Measurements from ENCODE around the gene IER5L. TPM values are rescaled to one million over a fixed set of nuclear protein-coding genes. Genes with fewer than 3 reads are reported as not detected.

IER5L gene
- total RNA-seq, 1 experiment from 2014 or later = 4.6 TPM

GRCh38 chr9:129156163-129156562 lies 21.9 kb downstream of the IER5L start (continued):
- TF ChIP-seq PRDM15 (CRISPR knock-in tag; IDR thresholded peaks at IDR 0.05) = no peak

- Mint-ChIP-seq H3K36me3 (peaks cover 9% of the 10 kb centered on the region), H3K4me1 (peaks cover 2% of the 10 kb centered on the region; the same call in 1 of the 2 replicates), H3K27ac (no peak overlapping the region)
These were observed 23.1 kb downstream of the IER5L start for GRCh38 chr9:129154866-129155477.

DNA sequence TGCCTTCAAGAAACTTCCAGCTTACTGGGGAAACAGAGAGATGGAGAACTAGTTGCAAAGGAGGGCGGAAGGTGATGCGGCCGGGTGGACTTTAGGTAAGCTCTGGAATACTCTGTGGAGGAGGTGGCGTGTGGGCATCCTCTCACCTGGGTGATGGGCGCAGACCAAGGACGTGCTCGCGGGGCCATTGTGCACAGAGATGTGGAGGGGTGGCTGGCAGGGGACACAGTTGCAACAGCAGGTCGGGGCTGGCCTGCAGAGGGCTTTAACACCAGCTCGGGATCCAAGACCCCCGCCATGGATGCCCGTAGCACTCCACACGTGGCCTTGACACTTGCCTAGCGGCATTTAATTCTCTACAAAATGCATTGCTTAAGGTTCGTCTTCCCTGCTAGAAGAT lies 26.6 kb downstream of the IER5L start:
- H3K4me1 Mint-ChIP-seq = peaks cover 9% of the 10 kb centered on the region
- no peaks in the 10 kb centered on the region for H3K9me3 Mint-ChIP-seq
- H3K4me3 Mint-ChIP-seq = no peak overlapping the region
- H3K27me3 Mint-ChIP-seq (ENCODE audit: low read depth) = no peaks in the 10 kb centered on the region
- H3K27ac Mint-ChIP-seq = peak overlapping the region; percentile 51; the same call in 1 of the 2 replicates
- ChIA-PET CTCF (interaction anchor here (1.2 to 2.0 kb wide), 4 partner anchors 8 to 23 kb away, joined by 4 to 12 read pairs (median 4); no protein-coding TSS in a partner anchor), POLR2A (no interaction called here)
- ATAC-seq = no peak
- peaks cover 9% of the 10 kb centered on the region; the same call in 1 of the 2 replicates for H3K36me3 Mint-ChIP-seq
- DNase-seq (ENCODE audit: low spot score) = no peak
- TF ChIP-seq FOXP1 (CRISPR knock-in tag; IDR thresholded peaks at IDR 0.05; ENCODE audit: borderline replicate concordance) (no peak), NFE2L1 (CRISPR knock-in tag; IDR thresholded peaks at IDR 0.05) (no peak), GRHL2 (CRISPR knock-in tag; IDR thresholded peaks at IDR 0.05; ENCODE audit: insufficient replicate concordance, severe bottlenecking) (no peak), CREM (CRISPR knock-in tag; IDR thresholded peaks at IDR 0.05) (no peak), CDX4 (CRISPR knock-in tag; IDR thresholded peaks at IDR 0.05; ENCODE audit: borderline replicate concordance) (no peak), NR2C2 (CRISPR knock-in tag; IDR thresholded peaks at IDR 0.05) (no peak), RELA (CRISPR knock-in tag; IDR thresholded peaks at IDR 0.05; ENCODE audit: borderline replicate concordance) (no peak), OVOL2 (CRISPR knock-in tag; IDR thresholded peaks at IDR 0.05; ENCODE audit: borderline replicate concordance) (no peak), ZBTB43 (CRISPR knock-in tag; IDR thresholded peaks at IDR 0.05) (no peak), MLX (CRISPR knock-in tag; IDR thresholded peaks at IDR 0.05) (no peak)
- TF ChIP-seq, protein P1, sequence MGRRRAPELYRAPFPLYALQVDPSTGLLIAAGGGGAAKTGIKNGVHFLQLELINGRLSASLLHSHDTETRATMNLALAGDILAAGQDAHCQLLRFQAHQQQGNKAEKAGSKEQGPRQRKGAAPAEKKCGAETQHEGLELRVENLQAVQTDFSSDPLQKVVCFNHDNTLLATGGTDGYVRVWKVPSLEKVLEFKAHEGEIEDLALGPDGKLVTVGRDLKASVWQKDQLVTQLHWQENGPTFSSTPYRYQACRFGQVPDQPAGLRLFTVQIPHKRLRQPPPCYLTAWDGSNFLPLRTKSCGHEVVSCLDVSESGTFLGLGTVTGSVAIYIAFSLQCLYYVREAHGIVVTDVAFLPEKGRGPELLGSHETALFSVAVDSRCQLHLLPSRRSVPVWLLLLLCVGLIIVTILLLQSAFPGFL (CRISPR knock-in tag; IDR thresholded peaks at IDR 0.05; ENCODE audit: borderline replicate concordance) = no peak
- TF ChIP-seq, protein P2, sequence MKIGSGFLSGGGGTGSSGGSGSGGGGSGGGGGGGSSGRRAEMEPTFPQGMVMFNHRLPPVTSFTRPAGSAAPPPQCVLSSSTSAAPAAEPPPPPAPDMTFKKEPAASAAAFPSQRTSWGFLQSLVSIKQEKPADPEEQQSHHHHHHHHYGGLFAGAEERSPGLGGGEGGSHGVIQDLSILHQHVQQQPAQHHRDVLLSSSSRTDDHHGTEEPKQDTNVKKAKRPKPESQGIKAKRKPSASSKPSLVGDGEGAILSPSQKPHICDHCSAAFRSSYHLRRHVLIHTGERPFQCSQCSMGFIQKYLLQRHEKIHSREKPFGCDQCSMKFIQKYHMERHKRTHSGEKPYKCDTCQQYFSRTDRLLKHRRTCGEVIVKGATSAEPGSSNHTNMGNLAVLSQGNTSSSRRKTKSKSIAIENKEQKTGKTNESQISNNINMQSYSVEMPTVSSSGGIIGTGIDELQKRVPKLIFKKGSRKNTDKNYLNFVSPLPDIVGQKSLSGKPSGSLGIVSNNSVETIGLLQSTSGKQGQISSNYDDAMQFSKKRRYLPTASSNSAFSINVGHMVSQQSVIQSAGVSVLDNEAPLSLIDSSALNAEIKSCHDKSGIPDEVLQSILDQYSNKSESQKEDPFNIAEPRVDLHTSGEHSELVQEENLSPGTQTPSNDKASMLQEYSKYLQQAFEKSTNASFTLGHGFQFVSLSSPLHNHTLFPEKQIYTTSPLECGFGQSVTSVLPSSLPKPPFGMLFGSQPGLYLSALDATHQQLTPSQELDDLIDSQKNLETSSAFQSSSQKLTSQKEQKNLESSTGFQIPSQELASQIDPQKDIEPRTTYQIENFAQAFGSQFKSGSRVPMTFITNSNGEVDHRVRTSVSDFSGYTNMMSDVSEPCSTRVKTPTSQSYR (CRISPR knock-in tag; IDR thresholded peaks at IDR 0.05) = no peak
- TF ChIP-seq, protein P3, sequence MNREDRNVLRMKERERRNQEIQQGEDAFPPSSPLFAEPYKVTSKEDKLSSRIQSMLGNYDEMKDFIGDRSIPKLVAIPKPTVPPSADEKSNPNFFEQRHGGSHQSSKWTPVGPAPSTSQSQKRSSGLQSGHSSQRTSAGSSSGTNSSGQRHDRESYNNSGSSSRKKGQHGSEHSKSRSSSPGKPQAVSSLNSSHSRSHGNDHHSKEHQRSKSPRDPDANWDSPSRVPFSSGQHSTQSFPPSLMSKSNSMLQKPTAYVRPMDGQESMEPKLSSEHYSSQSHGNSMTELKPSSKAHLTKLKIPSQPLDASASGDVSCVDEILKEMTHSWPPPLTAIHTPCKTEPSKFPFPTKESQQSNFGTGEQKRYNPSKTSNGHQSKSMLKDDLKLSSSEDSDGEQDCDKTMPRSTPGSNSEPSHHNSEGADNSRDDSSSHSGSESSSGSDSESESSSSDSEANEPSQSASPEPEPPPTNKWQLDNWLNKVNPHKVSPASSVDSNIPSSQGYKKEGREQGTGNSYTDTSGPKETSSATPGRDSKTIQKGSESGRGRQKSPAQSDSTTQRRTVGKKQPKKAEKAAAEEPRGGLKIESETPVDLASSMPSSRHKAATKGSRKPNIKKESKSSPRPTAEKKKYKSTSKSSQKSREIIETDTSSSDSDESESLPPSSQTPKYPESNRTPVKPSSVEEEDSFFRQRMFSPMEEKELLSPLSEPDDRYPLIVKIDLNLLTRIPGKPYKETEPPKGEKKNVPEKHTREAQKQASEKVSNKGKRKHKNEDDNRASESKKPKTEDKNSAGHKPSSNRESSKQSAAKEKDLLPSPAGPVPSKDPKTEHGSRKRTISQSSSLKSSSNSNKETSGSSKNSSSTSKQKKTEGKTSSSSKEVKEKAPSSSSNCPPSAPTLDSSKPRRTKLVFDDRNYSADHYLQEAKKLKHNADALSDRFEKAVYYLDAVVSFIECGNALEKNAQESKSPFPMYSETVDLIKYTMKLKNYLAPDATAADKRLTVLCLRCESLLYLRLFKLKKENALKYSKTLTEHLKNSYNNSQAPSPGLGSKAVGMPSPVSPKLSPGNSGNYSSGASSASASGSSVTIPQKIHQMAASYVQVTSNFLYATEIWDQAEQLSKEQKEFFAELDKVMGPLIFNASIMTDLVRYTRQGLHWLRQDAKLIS (CRISPR knock-in tag; IDR thresholded peaks at IDR 0.05; ENCODE audit: borderline replicate concordance) = no peak
- TF ChIP-seq, protein P4, sequence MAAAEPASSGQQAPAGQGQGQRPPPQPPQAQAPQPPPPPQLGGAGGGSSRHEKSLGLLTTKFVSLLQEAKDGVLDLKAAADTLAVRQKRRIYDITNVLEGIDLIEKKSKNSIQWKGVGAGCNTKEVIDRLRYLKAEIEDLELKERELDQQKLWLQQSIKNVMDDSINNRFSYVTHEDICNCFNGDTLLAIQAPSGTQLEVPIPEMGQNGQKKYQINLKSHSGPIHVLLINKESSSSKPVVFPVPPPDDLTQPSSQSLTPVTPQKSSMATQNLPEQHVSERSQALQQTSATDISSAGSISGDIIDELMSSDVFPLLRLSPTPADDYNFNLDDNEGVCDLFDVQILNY (CRISPR knock-in tag; IDR thresholded peaks at IDR 0.05) = no peak

More at GRCh38 chr9:129154866-129155477, 23.1 kb downstream of the IER5L start:
- POLR2A ChIA-PET = no interaction called here
- Mint-ChIP-seq H3K4me3 (no peak overlapping the region), H3K27me3 (ENCODE audit: low read depth) (no peaks in the 10 kb centered on the region), H3K9me3 (no peaks in the 10 kb centered on the region)
- DNase-seq (ENCODE audit: low spot score) = no peak
- CTCF ChIA-PET = interaction anchor here (0.9 to 1.5 kb wide), 2 partner anchors 12 to 15 kb away, joined by 3 to 4 read pairs; no protein-coding TSS in a partner anchor
- no peak for ATAC-seq
- TF ChIP-seq RORB (CRISPR knock-in tag; IDR thresholded peaks at IDR 0.05) = no peak
